Thoracic aorta (tissue), 2 donors: ENCODE data around the gene POLR2A. TPM values are rescaled to one million over a fixed set of nuclear protein-coding genes. Genes with fewer than 3 reads are reported as not detected.
A peak's percentile ranks its signal among the peaks of the same experiment; 100 is the strongest.

ENCODE experiments used
- ATAC-seq: fragments of 150-250 bp; one replicate; pipeline ENCODE4 v1.8.0; 2017; ENCODE audit warnings: low read depth; ENCODE audit not compliant: insufficient number of reproducible peaks, low FRiP score
- DNase-seq: peaks from one replicate; pipeline ENCODE4 v3.0.0-alpha.2; 2020; ENCODE audit warnings: low spot score
- H3K27ac ChIP-seq, 2 donors: fragments of 200-600 bp; sonication (generic); 1 replicate in 1 of 2; 2 replicates in 1 of 2; pipeline ENCODE4 v1.5.1; 2016; ENCODE audit warnings: mild to moderate bottlenecking in 2 of 2, moderate library complexity in 2 of 2
- H3K27me3 ChIP-seq: fragments of 200-600 bp; sonication (generic); replicated peaks from 2 replicates; pipeline ENCODE4 v1.6.0; 2016; ENCODE audit warnings: mild to moderate bottlenecking; ENCODE audit not compliant: insufficient read depth
- H3K36me3 ChIP-seq: fragments of 200-600 bp; sonication (generic); one replicate; pipeline ENCODE4 v1.5.1; 2016
- H3K4me1 ChIP-seq, 2 donors: fragments of 200-600 bp; sonication (generic); 1 replicate in 1 of 2; 2 replicates in 1 of 2; pipeline versions ENCODE4 v1.5.1 to v1.6.0; 2016; ENCODE audit warnings: low read depth in 2 of 2, mild to moderate bottlenecking in 1 of 2; ENCODE audit not compliant: control insufficient read depth in 1 of 2
- H3K4me3 ChIP-seq: fragments of 200-600 bp; sonication (generic); 2 replicates; pipeline ENCODE4 v1.5.1; 2016; ENCODE audit warnings: mild to moderate bottlenecking
- H3K9me3 ChIP-seq: fragments of 200-600 bp; sonication (generic); 2 replicates; pipeline ENCODE4 v1.5.1; 2016
- total RNA-seq, 2 donors: library from RNA; depleted of rRNA; stranded (reverse); fragments of >200 nt; gene quantifications; one replicate each; pipeline versions ENCODE4 v1.1.0 to v1.2.3, GENCODE V29; 2016
- TF ChIP-seq, protein P1 (sequence below): fragments of 200-600 bp; sonication (generic); IDR thresholded peaks from one replicate; pipeline ENCODE4 v1.5.1; 2019; ENCODE audit warnings: antibody characterized with exemption

The POLR2A gene
- total RNA-seq, 2 donors from 2014 or later, result 77.8 to 151 TPM

GRCh38 chr17:7548585-7549400 is 64.6 kb downstream of the POLR2A start, which contains the start of gene TNFSF12:
Gene TNFSF12, plus strand, starts transcription at chr17:7549058. Its CDS starts 96 bp downstream, at chr17:7549154.
- Histone ChIP-seq H3K27ac (peak within 1 kb of the TSS; percentile 91 to 92), H3K4me1 (peaks cover 10 to 33% of the 10 kb centered on the region in 2 donors), H3K27me3 (no peaks in the 10 kb centered on the region), H3K4me3 (peak within 1 kb of the TSS; percentile 85), H3K36me3 (peaks cover 3% of the 10 kb centered on the region), H3K9me3 (no peaks in the 10 kb centered on the region)
- TF ChIP-seq, protein P1, sequence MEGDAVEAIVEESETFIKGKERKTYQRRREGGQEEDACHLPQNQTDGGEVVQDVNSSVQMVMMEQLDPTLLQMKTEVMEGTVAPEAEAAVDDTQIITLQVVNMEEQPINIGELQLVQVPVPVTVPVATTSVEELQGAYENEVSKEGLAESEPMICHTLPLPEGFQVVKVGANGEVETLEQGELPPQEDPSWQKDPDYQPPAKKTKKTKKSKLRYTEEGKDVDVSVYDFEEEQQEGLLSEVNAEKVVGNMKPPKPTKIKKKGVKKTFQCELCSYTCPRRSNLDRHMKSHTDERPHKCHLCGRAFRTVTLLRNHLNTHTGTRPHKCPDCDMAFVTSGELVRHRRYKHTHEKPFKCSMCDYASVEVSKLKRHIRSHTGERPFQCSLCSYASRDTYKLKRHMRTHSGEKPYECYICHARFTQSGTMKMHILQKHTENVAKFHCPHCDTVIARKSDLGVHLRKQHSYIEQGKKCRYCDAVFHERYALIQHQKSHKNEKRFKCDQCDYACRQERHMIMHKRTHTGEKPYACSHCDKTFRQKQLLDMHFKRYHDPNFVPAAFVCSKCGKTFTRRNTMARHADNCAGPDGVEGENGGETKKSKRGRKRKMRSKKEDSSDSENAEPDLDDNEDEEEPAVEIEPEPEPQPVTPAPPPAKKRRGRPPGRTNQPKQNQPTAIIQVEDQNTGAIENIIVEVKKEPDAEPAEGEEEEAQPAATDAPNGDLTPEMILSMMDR, result peak; percentile 36
- ATAC-seq (peak; percentile 39), DNase-seq (no peak)

Other genes starting within 250 kb of the POLR2A start
- gene DVL2, start 249.8 kb upstream of the POLR2A start, total RNA-seq, result 10 to 100 TPM; 52.8 to 68.5 TPM
- gene PHF23, start 244.9 kb upstream of the POLR2A start, total RNA-seq, result 10 to 100 TPM; 25.1 to 44.7 TPM
- 100 to 1,000 TPM; 187 to 446 TPM for gene GABARAP, start 241.9 kb upstream of the POLR2A start, total RNA-seq
- gene CTDNEP1, start 232.6 kb upstream of the POLR2A start, total RNA-seq, result 10 to 100 TPM; 51.3 to 51.7 TPM
- 10 to 100 TPM; 15.8 to 19.0 TPM for gene ELP5, start 232.2 kb upstream of the POLR2A start, total RNA-seq
- gene CLDN7, start 221.9 kb upstream of the POLR2A start, total RNA-seq, result under 1 TPM in 1 of 2 donors, not detected in 1; 0.41 TPM
- 1 to 10 TPM; 1.2 to 7.7 TPM for gene SLC2A4, start 202.6 kb upstream of the POLR2A start, total RNA-seq
- gene YBX2, start 189.7 kb upstream of the POLR2A start, total RNA-seq, result not detected
- 100 to 1,000 TPM; 118 to 130 TPM for gene EIF5A, start 176.7 kb upstream of the POLR2A start, total RNA-seq
- 10 to 100 TPM; 66.5 to 100.0 TPM for gene GPS2, start 169.0 kb upstream of the POLR2A start, total RNA-seq
- gene NEURL4, start 155.0 kb upstream of the POLR2A start, total RNA-seq, result 10 to 100 TPM; 24.4 to 45.3 TPM
- 1 to 10 TPM; 6.8 to 9.9 TPM for gene ACAP1, start 147.8 kb upstream of the POLR2A start, total RNA-seq
- 10 to 100 TPM; 13.3 to 20.2 TPM for gene KCTD11, start 132.2 kb upstream of the POLR2A start, total RNA-seq
- not detected for gene TMEM95, start 129.2 kb upstream of the POLR2A start, total RNA-seq
- 1 to 10 TPM; 3.7 to 4.7 TPM for gene TNK1, start 103.3 kb upstream of the POLR2A start, total RNA-seq
- 10 to 100 TPM; 31.0 to 49.4 TPM for gene PLSCR3, start 89.8 kb upstream of the POLR2A start, total RNA-seq
- gene TMEM256, start 80.3 kb upstream of the POLR2A start, total RNA-seq, result 10 to 100 TPM; 27.9 to 88.9 TPM
- 10 to 100 TPM in 1 of 2 donors, 1 to 10 TPM in 1; 9.2 to 20.8 TPM for gene NLGN2, start 76.5 kb upstream of the POLR2A start, total RNA-seq
- not detected for gene SPEM1, start 64.0 kb upstream of the POLR2A start, total RNA-seq
- gene SPEM2, start 58.8 kb upstream of the POLR2A start, total RNA-seq, result not detected
- gene SPEM3, start 55.5 kb upstream of the POLR2A start, total RNA-seq, result not detected
- 1 to 10 TPM; 7.7 to 9.7 TPM for gene TMEM102, start 48.9 kb upstream of the POLR2A start, total RNA-seq
- under 1 TPM in 1 of 2 donors, not detected in 1; 0.68 TPM for gene FGF11, start 44.9 kb upstream of the POLR2A start, total RNA-seq
- 10 to 100 TPM; 11.6 to 17.6 TPM for gene CHRNB1, start 39.3 kb upstream of the POLR2A start, total RNA-seq
- gene ZBTB4, start 4.7 kb upstream of the POLR2A start, total RNA-seq, result 10 to 100 TPM; 56.2 to 72.3 TPM
- gene SLC35G6, start 2.9 kb upstream of the POLR2A start, total RNA-seq, result not detected
- gene TNFSF12, start 64.7 kb downstream of the POLR2A start, total RNA-seq, result 10 to 100 TPM; 54.6 to 98.3 TPM
- 10 to 100 TPM; 40.5 to 49.2 TPM for gene TNFSF13, start 74.4 kb downstream of the POLR2A start, total RNA-seq
- 10 to 100 TPM; 47.0 to 80.7 TPM for gene SENP3, start 77.6 kb downstream of the POLR2A start, total RNA-seq
- 100 to 1,000 TPM in 1 of 2 donors, 10 to 100 TPM in 1; 70.8 to 133 TPM for gene CD68, start 95.3 kb downstream of the POLR2A start, total RNA-seq
- 10 to 100 TPM; 31.1 to 38.9 TPM for gene MPDU1, start 99.5 kb downstream of the POLR2A start, total RNA-seq
- 1 to 10 TPM in 1 of 2 donors, under 1 TPM in 1; 0.81 to 2.8 TPM for gene SOX15, start 105.7 kb downstream of the POLR2A start, total RNA-seq
- 10 to 100 TPM; 42.8 to 53.9 TPM for gene FXR2, start 130.5 kb downstream of the POLR2A start, total RNA-seq
- 10 to 100 TPM; 29.8 to 30.9 TPM for gene SAT2, start 143.5 kb downstream of the POLR2A start, total RNA-seq
- gene SHBG, start 145.8 kb downstream of the POLR2A start, total RNA-seq, result not detected
- 1 to 10 TPM; 1.1 to 1.4 TPM for gene ATP1B2, start 166.6 kb downstream of the POLR2A start, total RNA-seq
- gene TP53, start 203.1 kb downstream of the POLR2A start, total RNA-seq, result 10 to 100 TPM; 16.8 to 23.7 TPM
- gene WRAP53, start 204.1 kb downstream of the POLR2A start, total RNA-seq, result 1 to 10 TPM; 2.9 to 3.4 TPM
- gene EFNB3, start 220.8 kb downstream of the POLR2A start, total RNA-seq, result not detected
- under 1 TPM in 1 of 2 donors, not detected in 1; under 0.01 TPM for gene DNAH2, start 233.4 kb downstream of the POLR2A start, total RNA-seq